H1 (cell line): ENCODE measurements around the gene OGDHL. TPM values are rescaled to one million over a fixed set of nuclear protein-coding genes. Genes with fewer than 3 reads are reported as not detected.

Source experiments
- HDAC6 ChIP-seq: IDR thresholded peaks from one replicate; pipeline ENCODE4 v1.7.1; 2012; ENCODE audit warnings: low read depth, mild to moderate bottlenecking, inconsistent platforms, low read length, moderate library complexity
- SIN3A ChIP-seq, 2 experiments: IDR thresholded peaks in 1 of 2; conservative IDR thresholded peaks in 1 of 2; 2 replicates each; pipeline ENCODE4 v1.6.1; 2011 to 2012; ENCODE audit warnings: low read length in 2 of 2, improper control_type of control experiment in 1 of 2, low read depth in 1 of 2, mild to moderate bottlenecking in 1 of 2
- SP1 ChIP-seq: IDR thresholded peaks from 2 replicates; pipeline ENCODE4 v1.6.1; 2011; ENCODE audit warnings: low read depth, low read length
- TEAD4 ChIP-seq: IDR thresholded peaks from 2 replicates; pipeline ENCODE4 v1.6.1; 2012; ENCODE audit warnings: low read depth, low read length, inconsistent platforms, mixed read lengths
- polyA plus RNA-seq, 7 experiments: library from polyadenylated mRNA; depleted of rRNA in 3 of 7; stranded (reverse) in 5 of 7; unstranded in 2 of 7; fragments of >200 nt in 5 of 7; fragments of 200-250 nt in 2 of 7; gene quantifications; 1 replicate in 5 of 7; 2 replicates in 1 of 7; 4 replicates in 1 of 7; pipeline versions ENCODE4 v1.2.1 to v1.2.3, GENCODE V29; 2011 to 2013; ENCODE audit warnings: missing spikeins in 2 of 7, mixed read lengths in 2 of 7
- total RNA-seq: library from RNA; stranded (reverse); fragmentation: NEBNext Ultra II Directional; extraction: Animal tissue kit (Norgen Biotek cat#: 25700); gene quantifications from 2 replicates; pipeline ENCODE4 v1.2.1, GENCODE V29; 2021

The OGDHL gene
- total and polyA plus RNA-seq, 2 of the 8 experiments (the other 6 are each of a cell fraction or from before 2014, with no cell fraction given) = 16.1 to 16.6 TPM

DNA sequence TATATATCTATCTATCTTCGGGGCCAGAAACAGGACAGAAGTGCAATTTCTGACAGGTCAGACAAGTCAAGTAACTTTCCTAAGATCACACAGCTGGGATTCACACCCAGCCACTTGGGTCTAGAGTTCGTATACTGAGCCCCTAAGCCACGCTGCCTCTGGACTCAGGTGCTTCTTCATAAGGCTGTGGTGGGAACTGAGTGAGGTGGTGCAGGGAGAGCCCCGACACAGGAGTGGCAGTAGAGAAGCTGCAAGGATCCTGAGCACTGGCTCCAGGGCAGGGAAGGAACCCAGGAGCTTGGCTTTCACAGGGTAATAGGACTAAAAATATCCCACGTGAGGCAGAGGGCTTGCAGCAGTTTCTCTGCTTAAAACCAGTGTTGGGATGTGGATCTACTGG is 48.9 kb downstream of the OGDHL start (continued):
- no peak for TF ChIP-seq SP1
- TF ChIP-seq HDAC6 = no peak
- no peak for TF ChIP-seq TEAD4
- TF ChIP-seq SIN3A (conservative IDR thresholded peaks at IDR 0.05 in 1 of 2, IDR thresholded peaks at IDR 0.05 in 1 of 2; ENCODE audit: low read depth in 1 of 2, low read length in 2 of 2) = no peak
